H1 (cell line): Measurements from ENCODE around the gene CCDC47. TPM values are rescaled to one million over a fixed set of nuclear protein-coding genes. Genes with fewer than 3 reads are reported as not detected.

Experiments used
- MAFK ChIP-seq: IDR thresholded peaks from 2 replicates; pipeline ENCODE4 v1.6.1; 2012; ENCODE audit warnings: low read depth, mild to moderate bottlenecking, improper control_type of control experiment, low read length
- SUZ12 ChIP-seq: fragments of 200-600 bp; sonication (generic); IDR thresholded peaks from 2 replicates; pipeline ENCODE4 v1.6.1; 2012; ENCODE audit warnings: mild to moderate bottlenecking, inconsistent platforms, low read length, moderate library complexity, mixed read lengths
- YY1 ChIP-seq: IDR thresholded peaks from 2 replicates; pipeline ENCODE4 v1.6.1; 2011; ENCODE audit warnings: low read depth, mild to moderate bottlenecking, low read length
- polyA plus RNA-seq, 7 experiments: library from polyadenylated mRNA; depleted of rRNA in 3 of 7; stranded (reverse) in 5 of 7; unstranded in 2 of 7; fragments of >200 nt in 5 of 7; fragments of 200-250 nt in 2 of 7; gene quantifications; 1 replicate in 5 of 7; 2 replicates in 1 of 7; 4 replicates in 1 of 7; pipeline versions ENCODE4 v1.2.1 to v1.2.3, GENCODE V29; 2011 to 2013; ENCODE audit warnings: missing spikeins in 2 of 7, mixed read lengths in 2 of 7
- total RNA-seq: library from RNA; stranded (reverse); fragmentation: NEBNext Ultra II Directional; extraction: Animal tissue kit (Norgen Biotek cat#: 25700); gene quantifications from 2 replicates; pipeline ENCODE4 v1.2.1, GENCODE V29; 2021

The CCDC47 gene
- total and polyA plus RNA-seq, 2 of the 8 experiments (the other 6 are each of a cell fraction or from before 2014, with no cell fraction given): 21.2 to 83.1 TPM

GRCh38 chr17:63753215-63753614 lies 20.2 kb downstream of the CCDC47 start (continued):
- TF ChIP-seq YY1 (no peak), MAFK (no peak), SUZ12 (no peak)
